Neutrophil (primary cell): ENCODE results near the gene PADI1.

Experiments
- H3K27ac ChIP-seq: fragments of 200-600 bp; sonication (generic); 2 replicates; pipeline ENCODE4 v1.5.1; 2016; ENCODE audit warnings: mild to moderate bottlenecking, moderate library complexity
- H3K27me3 ChIP-seq: fragments of 200-600 bp; sonication (generic); 2 replicates; pipeline ENCODE4 v1.6.0; 2016; ENCODE audit warnings: mild to moderate bottlenecking
- H3K36me3 ChIP-seq: fragments of 200-600 bp; sonication (generic); 2 replicates; pipeline ENCODE4 v1.5.1; 2017
- H3K4me1 ChIP-seq, 2 experiments: fragments of 200-600 bp in 1 of 2; sonication (generic) in 1 of 2; 1 replicate in 1 of 2; 2 replicates in 1 of 2; pipeline versions ENCODE4 v1.5.1 to v1.6.1; 2013 to 2016; ENCODE audit warnings: low read depth in 1 of 2, low read length in 1 of 2, mild to moderate bottlenecking in 1 of 2, moderate library complexity in 1 of 2; ENCODE audit not compliant: control insufficient read depth in 1 of 2, insufficient read depth in 1 of 2
- H3K4me3 ChIP-seq, 2 experiments: fragments of 200-600 bp in 1 of 2; sonication (generic) in 1 of 2; 1 replicate in 1 of 2; 2 replicates in 1 of 2; pipeline ENCODE4 v1.5.1; 2013 to 2016; ENCODE audit warnings: low read depth in 1 of 2, low read length in 1 of 2, mild to moderate bottlenecking in 1 of 2, moderate library complexity in 1 of 2
- H3K9me3 ChIP-seq: fragments of 200-600 bp; sonication (generic); 2 replicates; pipeline ENCODE4 v1.5.1; 2016
- CTCF ChIP-seq: fragments of 200-600 bp; sonication (generic); IDR thresholded peaks from 2 replicates; pipeline ENCODE4 v1.5.1; 2016; ENCODE audit warnings: antibody characterized with exemption

PADI1 gene

GRCh38 chr1:17212487-17213121, 7.7 kb downstream of the PADI1 start:
- Histone ChIP-seq H3K4me3 (no peak overlapping the region), H3K4me1 (peaks cover 12 to 13% of the 10 kb centered on the region in 2 experiments), H3K9me3 (no peaks in the 10 kb centered on the region), H3K36me3 (no peaks in the 10 kb centered on the region), H3K27ac (no peak overlapping the region), H3K27me3 (peaks cover 24% of the 10 kb centered on the region)
- TF ChIP-seq CTCF, result no peak

DNA sequence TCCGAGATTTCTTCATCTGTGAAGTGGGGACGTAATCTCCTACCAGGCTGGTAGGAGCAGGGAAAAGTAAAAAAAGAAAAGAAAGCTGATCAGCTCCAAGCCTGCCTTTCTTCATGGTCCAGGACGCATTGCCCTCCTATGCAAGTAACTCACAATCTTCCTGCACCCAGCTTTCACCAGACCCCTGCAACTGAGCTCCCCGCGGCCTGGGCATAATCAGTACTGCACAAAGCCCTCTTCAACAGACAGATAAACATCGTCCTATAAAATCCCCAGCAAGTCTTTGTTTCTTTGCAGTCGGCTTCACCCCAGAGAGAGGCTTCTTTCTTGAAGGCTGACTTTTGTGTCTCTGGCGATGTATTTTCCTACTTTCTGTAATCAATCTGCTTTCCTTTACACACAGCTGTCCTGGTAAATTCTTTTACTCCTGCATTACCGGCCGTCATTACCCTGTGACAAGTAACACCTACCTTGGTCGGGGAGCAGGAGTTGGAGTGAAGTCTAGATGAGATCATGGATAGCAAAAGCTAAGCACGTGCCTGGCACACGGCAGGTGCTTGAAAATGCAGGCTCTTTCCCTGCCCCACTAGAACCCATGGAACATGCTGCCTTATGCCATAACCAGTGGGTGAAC, 8.3 kb downstream of the PADI1 start:
- H3K4me3 ChIP-seq, result no peak overlapping the region
- no peaks in the 10 kb centered on the region for H3K36me3 ChIP-seq
- H3K9me3 ChIP-seq, result no peaks in the 10 kb centered on the region
- H3K27ac ChIP-seq, result no peak overlapping the region
- no peak for TF ChIP-seq CTCF
- peaks cover 12 to 13% of the 10 kb centered on the region in 2 experiments for H3K4me1 ChIP-seq
- H3K27me3 ChIP-seq, result peaks cover 25% of the 10 kb centered on the region

DNA sequence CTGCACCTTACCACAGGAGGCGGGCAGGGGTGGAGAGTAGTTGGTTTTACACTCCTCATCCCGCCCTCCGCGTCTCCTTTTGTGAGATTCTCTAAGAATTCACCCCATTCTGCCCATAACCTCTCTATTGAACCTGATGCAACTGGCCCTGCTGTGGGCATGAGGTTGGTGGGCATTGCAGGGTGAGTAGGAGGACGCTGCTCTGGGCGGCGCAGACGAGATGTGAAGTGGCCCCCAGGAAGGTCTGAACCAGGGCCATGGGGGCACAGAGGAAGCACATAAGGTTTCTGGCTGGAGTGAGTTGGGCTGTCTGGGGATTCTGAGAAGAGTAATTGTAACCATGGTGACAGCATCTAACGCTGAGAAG, 8.8 kb downstream of the PADI1 start:
- peaks cover 12 to 13% of the 10 kb centered on the region in 2 experiments for H3K4me1 ChIP-seq
- H3K9me3 ChIP-seq, result no peaks in the 10 kb centered on the region
- H3K36me3 ChIP-seq, result no peaks in the 10 kb centered on the region
- H3K27ac ChIP-seq, result no peak overlapping the region
- no peak for TF ChIP-seq CTCF
- H3K4me3 ChIP-seq, result no peak overlapping the region
- H3K27me3 ChIP-seq, result peaks cover 30% of the 10 kb centered on the region

DNA sequence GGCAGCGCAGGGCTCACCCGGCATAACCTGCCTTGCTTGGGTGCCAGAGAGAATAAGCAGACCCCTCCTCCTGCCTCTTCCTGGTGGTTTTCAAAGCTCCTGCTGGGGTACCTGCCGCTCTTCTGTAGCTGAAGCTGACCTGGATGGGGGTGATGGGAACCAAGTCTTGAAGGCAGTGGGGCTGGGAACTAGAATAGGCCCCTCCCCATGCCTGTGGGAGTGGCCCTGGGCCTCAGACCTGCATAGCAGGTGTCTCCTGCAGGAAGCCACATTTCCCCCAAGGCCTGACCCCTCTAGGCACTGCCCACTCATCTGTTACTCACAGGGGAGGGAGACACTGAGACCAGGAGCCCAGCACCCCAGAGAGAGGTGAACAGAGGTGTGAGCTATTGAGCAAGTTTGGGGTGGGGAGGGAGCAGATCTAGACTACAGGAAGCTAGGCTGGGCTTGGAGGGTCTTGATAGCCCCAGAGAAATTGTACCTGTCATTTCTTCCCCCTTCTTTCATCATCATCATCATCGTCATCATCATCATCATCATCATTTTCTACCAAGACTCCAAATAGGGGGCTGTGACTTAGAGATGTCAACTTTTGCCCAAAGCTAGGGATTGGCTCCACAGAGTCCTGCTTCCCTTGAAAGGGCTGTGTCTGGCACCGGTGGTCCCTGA, 10.1 kb downstream of the PADI1 start:
- Histone ChIP-seq H3K4me1 (peaks cover 12 to 13% of the 10 kb centered on the region in 2 experiments), H3K4me3 (no peak overlapping the region), H3K27ac (no peak overlapping the region), H3K9me3 (no peaks in the 10 kb centered on the region), H3K27me3 (peaks cover 35% of the 10 kb centered on the region), H3K36me3 (no peaks in the 10 kb centered on the region)
- no peak for TF ChIP-seq CTCF

DNA sequence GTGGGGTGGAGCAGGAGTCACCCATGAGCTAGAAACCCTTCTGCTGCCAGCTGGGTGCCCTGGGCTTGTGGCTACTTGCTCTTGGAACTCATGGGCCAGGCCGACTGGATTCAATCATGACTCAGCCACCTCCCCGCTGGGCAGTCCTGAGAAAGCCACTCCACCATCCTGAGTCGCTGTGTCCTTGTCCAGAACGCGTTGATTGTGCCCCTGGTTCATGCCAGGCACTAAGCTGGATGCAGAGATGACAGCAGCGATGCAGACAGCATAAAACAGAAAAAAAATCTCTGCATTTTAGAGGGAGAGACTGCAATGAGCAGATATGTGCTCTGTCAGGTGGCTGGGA, 10.6 kb downstream of the PADI1 start:
- Histone ChIP-seq H3K4me3 (no peak overlapping the region), H3K27ac (no peak overlapping the region), H3K27me3 (peaks cover 35% of the 10 kb centered on the region), H3K4me1 (peaks cover 12 to 13% of the 10 kb centered on the region in 2 experiments), H3K36me3 (no peaks in the 10 kb centered on the region), H3K9me3 (no peaks in the 10 kb centered on the region)
- TF ChIP-seq CTCF, result no peak
